GM19193 (cell line): Measurements from ENCODE around the gene OTP.

Experiments
- POLR2A ChIP-seq: IDR thresholded peaks from 4 replicates; pipeline ENCODE4 v1.6.1; 2011; ENCODE audit not compliant: insufficient read depth, insufficient read length; ENCODE audit errors: extremely low read depth

The OTP gene

GRCh38 chr5:77637998-77638762 lies at the start of gene OTP:
OTP (minus strand) TSS chr5:77638713; CDS start chr5:77638549, 164 bp downstream.
- no peak for TF ChIP-seq POLR2A

DNA sequence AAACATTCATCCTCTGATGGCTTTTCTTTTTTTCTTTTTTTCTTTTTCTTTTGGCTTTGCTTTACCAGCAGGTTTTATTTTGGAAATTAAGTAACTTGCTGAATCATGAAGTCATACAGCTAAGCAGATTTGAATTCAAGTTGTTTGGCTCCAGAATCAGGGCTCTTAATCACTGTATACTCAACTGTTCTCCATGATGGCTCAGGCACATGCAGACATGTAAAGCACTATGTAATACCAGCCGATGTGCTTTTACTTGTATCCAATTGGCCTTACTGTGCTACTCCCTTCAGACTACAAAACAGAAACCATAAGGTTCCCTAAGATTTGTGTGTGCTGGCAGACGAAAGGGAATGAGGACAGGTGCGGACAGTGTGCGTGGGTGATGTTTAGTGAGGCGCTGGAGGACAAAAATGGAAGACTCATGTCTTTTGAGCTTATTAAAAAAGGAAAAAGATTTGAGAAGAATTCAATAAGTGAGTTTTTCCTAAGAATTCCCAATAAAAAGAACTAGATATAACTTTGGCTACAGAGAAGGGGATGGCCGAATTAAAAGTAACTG lies 44.7 kb upstream of the OTP start:
- no peak for TF ChIP-seq POLR2A

GRCh38 chr5:77670526-77670925 lies 32.0 kb upstream of the OTP start:
- TF ChIP-seq POLR2A = no peak

DNA sequence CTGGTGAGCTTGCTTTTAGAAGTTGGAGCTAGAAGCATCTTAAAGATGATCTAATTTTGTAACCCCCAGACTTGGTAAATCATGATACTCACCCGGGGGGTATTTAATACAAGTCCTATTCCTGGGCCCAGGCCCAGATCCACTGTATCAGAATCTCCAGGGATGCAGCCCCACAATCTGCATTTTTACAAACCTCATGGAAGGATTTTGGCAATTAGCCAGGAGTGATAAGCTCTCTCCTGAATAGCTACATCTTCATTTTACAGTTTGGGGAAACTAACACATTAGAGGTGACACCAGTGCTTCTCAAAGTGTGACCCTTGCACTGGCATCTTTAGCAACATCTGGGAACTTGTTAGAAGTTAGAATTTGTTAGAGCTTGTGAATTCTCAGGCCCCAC lies 31.2 kb upstream of the OTP start:
- no peak for TF ChIP-seq POLR2A

GRCh38 chr5:77663090-77663863 lies 24.8 kb upstream of the OTP start:
- TF ChIP-seq POLR2A = no peak

- TF ChIP-seq POLR2A = no peak
Observed at GRCh38 chr5:77662635-77663034, 24.1 kb upstream of the OTP start.

DNA sequence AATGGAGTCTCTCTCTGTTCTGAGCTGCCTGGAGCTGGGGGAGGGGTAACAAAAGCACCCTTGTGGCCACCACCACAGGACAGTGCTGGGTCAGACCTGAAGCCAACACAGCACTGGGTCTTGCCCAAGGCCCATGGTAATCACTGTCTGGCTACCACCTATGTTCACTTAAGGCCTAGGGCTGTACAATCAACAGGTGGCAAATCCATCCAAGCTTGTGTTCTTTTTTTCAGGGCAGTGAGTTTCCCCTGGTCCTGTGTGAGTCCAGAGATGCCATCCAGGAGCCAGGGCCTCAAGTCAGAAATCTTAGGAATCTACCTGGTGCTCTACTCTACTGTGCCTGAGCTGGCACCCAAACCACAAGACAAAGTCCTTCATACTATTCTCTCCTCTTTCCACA lies 20.1 kb upstream of the OTP start:
- no peak for TF ChIP-seq POLR2A

- no peak for TF ChIP-seq POLR2A
Observed at GRCh38 chr5:77651343-77651742, 12.8 kb upstream of the OTP start.

DNA sequence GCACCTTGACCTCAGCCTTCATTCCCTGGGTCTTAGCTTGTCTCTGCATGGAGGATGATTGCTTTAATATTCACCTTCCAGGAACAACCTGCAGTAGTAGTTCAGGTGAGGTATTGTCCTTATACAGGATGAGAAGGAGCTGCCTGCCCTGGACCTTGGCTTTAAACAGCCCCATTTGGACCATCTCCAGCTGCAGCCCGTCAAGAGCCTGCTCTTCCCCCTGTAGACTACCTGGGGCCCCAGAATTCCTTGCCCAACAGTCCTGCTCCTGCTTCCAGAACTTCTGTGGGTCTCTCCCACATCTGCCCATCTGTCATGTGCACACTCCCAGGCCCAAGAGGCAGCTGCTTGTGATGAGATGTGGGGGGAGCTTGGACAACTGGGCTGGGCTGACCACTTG lies 12.2 kb upstream of the OTP start:
- TF ChIP-seq POLR2A = no peak

GRCh38 chr5:77649776-77650175 lies 11.3 kb upstream of the OTP start:
- TF ChIP-seq POLR2A = no peak

GRCh38 chr5:77645995-77646639 lies 7.6 kb upstream of the OTP start:
- no peak for TF ChIP-seq POLR2A

DNA sequence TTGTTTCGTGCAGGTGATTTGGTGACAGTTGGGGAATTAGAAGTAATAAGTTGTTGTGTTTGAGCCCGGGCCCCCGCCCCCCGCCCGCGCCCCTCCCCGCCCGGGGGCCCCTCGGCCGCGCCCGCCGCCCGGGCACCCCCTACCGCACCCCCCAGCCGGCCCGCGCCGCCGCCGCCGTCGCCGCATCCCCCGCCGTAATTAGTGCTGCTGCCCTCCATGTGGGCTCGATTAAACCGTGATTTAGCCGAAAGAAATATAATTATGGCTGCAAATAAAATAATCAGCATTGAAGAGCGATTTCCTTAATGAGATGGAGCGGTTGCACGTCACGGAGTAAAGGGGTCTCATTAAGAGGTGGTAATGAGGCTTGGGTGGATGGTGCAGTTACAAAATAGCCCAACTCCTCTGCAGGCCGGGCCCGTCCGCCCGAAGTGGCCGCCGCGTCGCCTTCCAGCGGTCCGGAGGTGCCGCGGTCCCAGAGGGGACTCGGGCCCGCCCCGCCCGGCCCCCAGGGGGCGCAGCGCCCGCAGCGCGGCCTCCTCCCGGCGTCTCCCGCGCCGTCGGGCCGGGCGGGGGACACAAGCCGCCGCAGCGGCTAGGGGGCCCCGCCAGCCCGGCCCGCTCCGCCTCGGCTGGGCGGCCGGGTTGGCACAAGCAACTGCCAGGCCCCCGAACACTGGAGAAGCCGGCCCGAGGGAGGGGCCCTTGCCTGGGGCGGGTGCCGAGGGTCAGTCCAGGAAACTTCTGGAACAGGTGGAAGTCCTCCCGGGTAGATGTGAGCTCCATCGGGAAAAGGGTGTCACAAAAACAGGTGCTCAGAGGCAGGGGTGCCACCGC lies 6.9 kb upstream of the OTP start:
- no peak for TF ChIP-seq POLR2A

- TF ChIP-seq POLR2A = no peak
Observed at GRCh38 chr5:77644371-77645157, 6.1 kb upstream of the OTP start.
